Effector memory CD4-positive, alpha-beta T cell (primary cell): ENCODE measurements around the gene DYRK1A.
A peak's percentile ranks its signal among the peaks of the same experiment; 100 is the strongest.

Experiments used
- DNase-seq, 3 donors: peaks; one replicate each; pipeline ENCODE4 v3.0.0-alpha.2; 2020
- H3K27ac ChIP-seq: 2 replicates; pipeline ENCODE4 v1.7.0; 2013; ENCODE audit warnings: mild to moderate bottlenecking, low read length, moderate library complexity; ENCODE audit not compliant: insufficient read depth, poor library complexity, severe bottlenecking
- H3K27me3 ChIP-seq: replicated peaks from 2 replicates; pipeline ENCODE4 v1.7.0; 2013; ENCODE audit warnings: mild to moderate bottlenecking, low read length; ENCODE audit not compliant: insufficient read depth, control insufficient read depth, poor library complexity, severe bottlenecking
- H3K36me3 ChIP-seq: 2 replicates; pipeline ENCODE4 v1.7.0; 2013; ENCODE audit warnings: mild to moderate bottlenecking, low read length, moderate library complexity; ENCODE audit not compliant: control insufficient read depth, insufficient read depth
- H3K4me1 ChIP-seq: 2 replicates; pipeline ENCODE4 v1.7.0; 2013; ENCODE audit warnings: low read length, mild to moderate bottlenecking; ENCODE audit not compliant: control insufficient read depth, insufficient read depth, poor library complexity, severe bottlenecking
- H3K4me3 ChIP-seq: 2 replicates; pipeline ENCODE4 v1.7.0; 2013; ENCODE audit warnings: low read length, low read depth, mild to moderate bottlenecking; ENCODE audit not compliant: insufficient read depth, poor library complexity, severe bottlenecking
- H3K9me3 ChIP-seq: 2 replicates; pipeline ENCODE4 v1.7.0; 2013; ENCODE audit warnings: mild to moderate bottlenecking, low read length, moderate library complexity; ENCODE audit not compliant: control insufficient read depth

DYRK1A gene

GRCh38 chr21:37530901-37531351 is 164.4 kb downstream of the DYRK1A start:
- H3K27me3 ChIP-seq, result peaks cover 9% of the 10 kb centered on the region
- no peaks in the 10 kb centered on the region for H3K9me3 ChIP-seq
- DNase-seq, result no peak
- no peak overlapping the region for H3K4me3 ChIP-seq
- H3K36me3 ChIP-seq, result no peaks in the 10 kb centered on the region
- no peak overlapping the region for H3K27ac ChIP-seq
- no peaks in the 10 kb centered on the region for H3K4me1 ChIP-seq

GRCh38 chr21:37531431-37531932 is 164.9 kb downstream of the DYRK1A start:
- Histone ChIP-seq H3K36me3 (no peaks in the 10 kb centered on the region), H3K27ac (no peak overlapping the region), H3K27me3 (peaks cover 9% of the 10 kb centered on the region), H3K9me3 (no peaks in the 10 kb centered on the region), H3K4me1 (no peaks in the 10 kb centered on the region), H3K4me3 (no peak overlapping the region)
- DNase-seq, result no peak

- no peaks in the 10 kb centered on the region for H3K9me3 ChIP-seq
- no peak overlapping the region for H3K27ac ChIP-seq
- H3K27me3 ChIP-seq, result peaks cover 9% of the 10 kb centered on the region
- H3K4me1 ChIP-seq, result no peaks in the 10 kb centered on the region
- no peaks in the 10 kb centered on the region for H3K36me3 ChIP-seq
- DNase-seq, result peak in 1 of 3 donors; percentile 10
- no peak overlapping the region for H3K4me3 ChIP-seq
Observed at GRCh38 chr21:37532868-37533780, 166.6 kb downstream of the DYRK1A start.

GRCh38 chr21:37534431-37534830 is 167.9 kb downstream of the DYRK1A start:
- Histone ChIP-seq H3K27me3 (peaks cover 9% of the 10 kb centered on the region), H3K27ac (no peak overlapping the region)
- DNase-seq, result no peak

GRCh38 chr21:37535130-37535529 is 168.6 kb downstream of the DYRK1A start:
- H3K4me3 ChIP-seq, result no peak overlapping the region
- H3K4me1 ChIP-seq, result no peaks in the 10 kb centered on the region
- no peak for DNase-seq
- H3K36me3 ChIP-seq, result no peaks in the 10 kb centered on the region
- H3K27me3 ChIP-seq, result peaks cover 5% of the 10 kb centered on the region
- no peak overlapping the region for H3K27ac ChIP-seq
- no peaks in the 10 kb centered on the region for H3K9me3 ChIP-seq

More at GRCh38 chr21:37534431-37534830, 167.9 kb downstream of the DYRK1A start:
- H3K36me3 ChIP-seq, result no peaks in the 10 kb centered on the region
- no peaks in the 10 kb centered on the region for H3K9me3 ChIP-seq
- no peaks in the 10 kb centered on the region for H3K4me1 ChIP-seq
- H3K4me3 ChIP-seq, result no peak overlapping the region

GRCh38 chr21:37535672-37536071 is 169.1 kb downstream of the DYRK1A start:
- DNase-seq, result no peak
- H3K9me3 ChIP-seq, result no peaks in the 10 kb centered on the region
- H3K27me3 ChIP-seq, result peaks cover 5% of the 10 kb centered on the region

GRCh38 chr21:37536616-37537278 is 170.2 kb downstream of the DYRK1A start:
- Histone ChIP-seq H3K36me3 (no peaks in the 10 kb centered on the region), H3K27me3 (peaks cover 1% of the 10 kb centered on the region), H3K4me3 (no peak overlapping the region), H3K27ac (no peak overlapping the region), H3K9me3 (no peaks in the 10 kb centered on the region), H3K4me1 (no peaks in the 10 kb centered on the region)
- DNase-seq, result no peak

More at GRCh38 chr21:37535672-37536071, 169.1 kb downstream of the DYRK1A start:
- Histone ChIP-seq H3K36me3 (no peaks in the 10 kb centered on the region), H3K4me1 (no peaks in the 10 kb centered on the region), H3K4me3 (no peak overlapping the region), H3K27ac (no peak overlapping the region)

- Histone ChIP-seq H3K9me3 (no peaks in the 10 kb centered on the region), H3K27me3 (no peaks in the 10 kb centered on the region), H3K4me3 (no peak overlapping the region), H3K27ac (no peak overlapping the region), H3K36me3 (no peaks in the 10 kb centered on the region), H3K4me1 (no peaks in the 10 kb centered on the region)
- no peak for DNase-seq
Observed at GRCh38 chr21:37537391-37537996, 170.9 kb downstream of the DYRK1A start.

- no peaks in the 10 kb centered on the region for H3K36me3 ChIP-seq
- no peak overlapping the region for H3K27ac ChIP-seq
- no peak for DNase-seq
- H3K27me3 ChIP-seq, result no peaks in the 10 kb centered on the region
- no peaks in the 10 kb centered on the region for H3K9me3 ChIP-seq
- no peak overlapping the region for H3K4me3 ChIP-seq
- H3K4me1 ChIP-seq, result no peaks in the 10 kb centered on the region
Observed at GRCh38 chr21:37538971-37539590, 172.5 kb downstream of the DYRK1A start.
